GM13976 (cell line): ENCODE measurements around the gene TMEM260.

Experiments used
- DNase-seq: peaks from one replicate; pipeline ENCODE4 v3.0.0; 2012; ENCODE audit warnings: low spot score
- CTCF ChIP-seq: IDR thresholded peaks from 2 replicates; pipeline ENCODE4 v1.5.1; 2012; ENCODE audit warnings: borderline replicate concordance, mild to moderate bottlenecking; ENCODE audit not compliant: insufficient read depth; ENCODE audit errors: extremely low read depth, missing control alignments, control extremely low read depth
- in situ Hi-C: fragments of 300-500 bp; cut with MboI; formaldehyde crosslinking; loops from one replicate; pipeline ENCODE4 v1.12.0; 2022; ENCODE audit warnings: low sequenced_read_pairs, mixed read lengths, inconsistent platforms; ENCODE audit not compliant: unreplicated experiment

TMEM260 gene

GRCh38 chr14:56569174-56569573 lies 10.4 kb upstream of the TMEM260 start:
- in situ Hi-C loops: no loop called here
- TF ChIP-seq CTCF: no peak
- DNase-seq: no peak

- in situ Hi-C loops: no loop called here
- DNase-seq: no peak
- TF ChIP-seq CTCF: no peak
These were observed 9.3 kb upstream of the TMEM260 start for GRCh38 chr14:56570295-56570694.

- DNase-seq: no peak
- TF ChIP-seq CTCF: no peak
- in situ Hi-C loops: no loop called here
These were observed 668 bp downstream of the TMEM260 start for GRCh38 chr14:56580221-56580711.

- in situ Hi-C loops: no loop called here
- no peak for DNase-seq
- TF ChIP-seq CTCF: no peak
These were observed 1.6 kb downstream of the TMEM260 start for GRCh38 chr14:56581041-56581727.

GRCh38 chr14:56585461-56586084 lies 6.0 kb downstream of the TMEM260 start:
- in situ Hi-C loops: no loop called here
- DNase-seq: no peak
- no peak for TF ChIP-seq CTCF

GRCh38 chr14:56587701-56588100 lies 8.1 kb downstream of the TMEM260 start:
- in situ Hi-C loops: no loop called here
- DNase-seq: no peak
- TF ChIP-seq CTCF: no peak
